IMR-90 (cell line): Measurements from ENCODE around the gene INIP. TPM values are rescaled to one million over a fixed set of nuclear protein-coding genes. Genes with fewer than 3 reads are reported as not detected.

Experiments
- ATAC-seq: fragments of 200-7000 bp; cut with Tn5 transposase; 2 replicates; pipeline ENCODE4 v1.9.1; 2020; ENCODE audit warnings: low read depth, mild to moderate bottlenecking, moderate library complexity
- BruUV-seq: library from RNA; stranded (reverse); fragments of 400-500 nt; replicated peaks from 2 replicates; lab custom pipeline; 2021; lab: Mats Ljungman, UMichigan
- CTCF ChIA-PET: fragments of 300-600 bp; formaldehyde crosslinking; extraction: SDS; loops from one replicate; lab custom pipeline; 2021; ENCODE audit warnings: antibody characterized with exemption; lab: Yijun Ruan, JAX
- POLR2A ChIA-PET: fragments of 300-600 bp; sonication (Branson Sonifier 250); formaldehyde crosslinking; loops from one replicate; lab custom pipeline; 2022; ENCODE audit warnings: antibody characterized with exemption; ENCODE audit not compliant: unreplicated experiment; lab: Charles Lee
- DNase-seq: peaks from one replicate; pipeline ENCODE4 v3.0.0; 2013
- H2AFZ ChIP-seq: replicated peaks from 2 replicates; pipeline ENCODE3; 2013; ENCODE audit warnings: low read length, mild to moderate bottlenecking; ENCODE audit not compliant: poor library complexity
- H2AK5ac ChIP-seq: 2 replicates; pipeline ENCODE4 v1.6.1; 2013; ENCODE audit warnings: low read depth, low read length, inconsistent platforms
- H2AK9ac ChIP-seq: replicated peaks from 2 replicates; pipeline ENCODE3; 2013; ENCODE audit warnings: mild to moderate bottlenecking, low read depth, low read length, moderate library complexity; ENCODE audit not compliant: poor library complexity
- H2BK120ac ChIP-seq: 2 replicates; pipeline ENCODE4 v1.6.1; 2013; ENCODE audit warnings: low read depth, low read length, inconsistent platforms
- H2BK15ac ChIP-seq: 3 replicates; pipeline ENCODE4 v1.6.1; 2013; ENCODE audit warnings: low read depth, low read length, inconsistent platforms
- H2BK20ac ChIP-seq: 2 replicates; pipeline ENCODE4 v1.6.1; 2013; ENCODE audit warnings: low read depth, mild to moderate bottlenecking, inconsistent platforms, low read length, moderate library complexity
- H2BK5ac ChIP-seq: 2 replicates; pipeline ENCODE4 v1.6.1; 2013; ENCODE audit warnings: mild to moderate bottlenecking, low read depth, low read length, inconsistent platforms; ENCODE audit not compliant: poor library complexity, severe bottlenecking
- H3K14ac ChIP-seq: replicated peaks from 2 replicates; pipeline ENCODE4 v1.6.1; 2013; ENCODE audit warnings: low read depth, low read length, inconsistent platforms
- H3K18ac ChIP-seq: 2 replicates; pipeline ENCODE4 v1.6.1; 2013; ENCODE audit warnings: low read depth, low read length, control low read depth
- H3K23ac ChIP-seq: 2 replicates; pipeline ENCODE4 v1.6.1; 2013; ENCODE audit warnings: low read depth, low read length, inconsistent platforms
- H3K27ac ChIP-seq: 2 replicates; pipeline ENCODE4 v1.5.1; 2013; ENCODE audit warnings: mild to moderate bottlenecking, control low read depth, low read length; ENCODE audit not compliant: insufficient read depth
- H3K27me3 ChIP-seq: 2 replicates; pipeline ENCODE4 v1.6.1; 2013; ENCODE audit warnings: low read length; ENCODE audit not compliant: control insufficient read depth, insufficient read depth
- H3K36me3 ChIP-seq: 2 replicates; pipeline ENCODE4 v1.6.1; 2013; ENCODE audit warnings: low read length, mixed read lengths; ENCODE audit not compliant: control insufficient read depth, insufficient read depth
- H3K4ac ChIP-seq: 2 replicates; pipeline ENCODE4 v1.6.1; 2013; ENCODE audit warnings: low read depth, low read length, inconsistent platforms
- H3K4me1 ChIP-seq: 2 replicates; pipeline ENCODE4 v1.6.1; 2013; ENCODE audit warnings: low read length, mixed read lengths; ENCODE audit not compliant: control insufficient read depth, insufficient read depth
- H3K4me2 ChIP-seq: 2 replicates; pipeline ENCODE4 v1.6.1; 2013; ENCODE audit warnings: low read depth, mild to moderate bottlenecking, control low read depth, low read length, moderate library complexity
- H3K4me3 ChIP-seq: 2 replicates; pipeline ENCODE4 v1.5.1; 2013; ENCODE audit warnings: low read depth, mild to moderate bottlenecking, control low read depth, low read length, moderate library complexity; ENCODE audit not compliant: insufficient read depth
- H3K56ac ChIP-seq: 2 replicates; pipeline ENCODE4 v1.6.1; 2013; ENCODE audit warnings: low read length, inconsistent platforms; ENCODE audit not compliant: insufficient read depth; ENCODE audit errors: extremely low read depth
- H3K79me1 ChIP-seq, 2 experiments: 2 replicates each; pipeline ENCODE4 v1.6.1; 2013; ENCODE audit warnings: low read length in 2 of 2, inconsistent platforms in 1 of 2, low read depth in 1 of 2
- H3K9ac ChIP-seq: 2 replicates; pipeline ENCODE4 v1.6.1; 2013; ENCODE audit warnings: low read depth, low read length, control low read depth
- H3K9me1 ChIP-seq: 2 replicates; pipeline ENCODE4 v1.6.1; 2013; ENCODE audit warnings: low read length, inconsistent platforms; ENCODE audit not compliant: insufficient read depth
- H3K9me3 ChIP-seq: 2 replicates; pipeline ENCODE4 v1.6.1; 2013; ENCODE audit warnings: low read length; ENCODE audit not compliant: control insufficient read depth, insufficient read depth
- H4K20me1 ChIP-seq: 2 replicates; pipeline ENCODE4 v1.6.1; 2013; ENCODE audit warnings: low read length, inconsistent platforms; ENCODE audit not compliant: insufficient read depth
- H4K5ac ChIP-seq: 2 replicates; pipeline ENCODE4 v1.6.1; 2013; ENCODE audit warnings: mild to moderate bottlenecking, low read depth, low read length, control low read depth
- H4K8ac ChIP-seq, 2 experiments: 2 replicates each; pipeline ENCODE4 v1.6.1; 2013; ENCODE audit warnings: low read depth in 2 of 2, low read length in 2 of 2, control low read depth in 1 of 2, inconsistent platforms in 1 of 2
- H4K91ac ChIP-seq: 2 replicates; pipeline ENCODE4 v1.6.1; 2013; ENCODE audit warnings: low read depth, low read length, inconsistent platforms; ENCODE audit not compliant: insufficient read depth
- BHLHE40 ChIP-seq: fragments of 150-350 bp; IDR thresholded peaks from 2 replicates; pipeline ENCODE4 v1.6.1; 2016; ENCODE audit warnings: mild to moderate bottlenecking, low read depth, low read length
- CEBPB ChIP-seq: IDR thresholded peaks from 2 replicates; pipeline ENCODE4 v1.6.1; 2012; ENCODE audit warnings: low read depth, low read length, improper control_type of control experiment
- CHD1 ChIP-seq: IDR thresholded peaks from 2 replicates; pipeline ENCODE4 v1.6.1; 2012; ENCODE audit warnings: low read depth, low read length, improper control_type of control experiment
- FOS ChIP-seq: fragments of 150-350 bp; IDR thresholded peaks from 2 replicates; pipeline ENCODE4 v1.6.1; 2016; ENCODE audit warnings: low read depth, low read length
- MAFK ChIP-seq: IDR thresholded peaks from 2 replicates; pipeline ENCODE4 v1.6.1; 2012; ENCODE audit warnings: low read depth, low read length, improper control_type of control experiment
- MAZ ChIP-seq: IDR thresholded peaks from 2 replicates; pipeline ENCODE4 v1.6.1; 2012; ENCODE audit warnings: low read depth, mild to moderate bottlenecking, low read length, improper control_type of control experiment, moderate library complexity, borderline replicate concordance
- MXI1 ChIP-seq: IDR thresholded peaks from 2 replicates; pipeline ENCODE4 v1.6.1; 2012; ENCODE audit warnings: low read depth, mild to moderate bottlenecking, low read length, moderate library complexity, borderline replicate concordance
- NFE2L2 ChIP-seq: fragments of 150-350 bp; IDR thresholded peaks from 2 replicates; pipeline ENCODE4 v1.6.1; 2016; ENCODE audit warnings: low read depth, mild to moderate bottlenecking, low read length
- POLR2A ChIP-seq: IDR thresholded peaks from 2 replicates; pipeline ENCODE4 v1.6.1; 2012; ENCODE audit warnings: mild to moderate bottlenecking, low read depth, low read length
- RAD21 ChIP-seq: IDR thresholded peaks from 2 replicates; pipeline ENCODE4 v1.6.1; 2012; ENCODE audit warnings: low read length, improper control_type of control experiment
- RCOR1 ChIP-seq: IDR thresholded peaks from 2 replicates; pipeline ENCODE4 v1.6.1; 2012; ENCODE audit warnings: mild to moderate bottlenecking, low read length, improper control_type of control experiment; ENCODE audit not compliant: insufficient replicate concordance
- RFX5 ChIP-seq: IDR thresholded peaks from 2 replicates; pipeline ENCODE4 v1.8.0; 2012; ENCODE audit warnings: low read depth, mild to moderate bottlenecking, low read length, moderate library complexity
- SMC3 ChIP-seq: fragments of 150-350 bp; IDR thresholded peaks from 2 replicates; pipeline ENCODE4 v1.6.1; 2016; ENCODE audit warnings: low read depth, mild to moderate bottlenecking, antibody characterized with exemption, low read length, moderate library complexity
- WGBS, 2 experiments: methylation state at CpG; one replicate each; pipeline versions ENCODE4 v1.1.5 to v1.1.7; 2013; ENCODE audit warnings: missing lambda C conversion rate in 2 of 2; ENCODE audit not compliant: insufficient read length in 1 of 2; ENCODE audit errors: extremely low coverage in 2 of 2; 5-methylcytosine and 5-hydroxymethylcytosine counted together
- dilution Hi-C: fragments of 300-500 bp; cut with HindIII; formaldehyde crosslinking; loops from one replicate; pipeline ENCODE4 v1.14.3; 2018; ENCODE audit warnings: low sequenced_read_pairs; ENCODE audit not compliant: unreplicated experiment
- in situ Hi-C: fragments of 300-500 bp; cut with MboI; formaldehyde crosslinking; loops from 3 replicates; pipeline ENCODE4 v1.14.3; 2019; ENCODE audit warnings: low sequenced_read_pairs, inconsistent platforms, mixed read lengths
- intact Hi-C: fragments of 100-400 bp; cut with micrococcal nuclease; formaldehyde crosslinking; loops from 2 replicates; pipeline ENCODE4 v1.10.0; 2022
- polyA plus RNA-seq, 3 experiments: library from polyadenylated mRNA; depleted of rRNA; stranded (reverse); fragments of >200 nt; gene quantifications; 2 replicates each; pipeline ENCODE4 v1.2.3, GENCODE V29; 2012; ENCODE audit warnings: low replicate concordance in 1 of 3
- total RNA-seq: library from RNA; depleted of rRNA; stranded (reverse); fragments of >200 nt; gene quantifications from 2 replicates; pipeline ENCODE4 v1.2.3, GENCODE V29; 2012
- TF ChIP-seq, protein P1 (sequence below): fragments of 150-350 bp; IDR thresholded peaks from 2 replicates; pipeline ENCODE4 v1.6.1; 2016; ENCODE audit warnings: low read depth, mild to moderate bottlenecking, low read length, moderate library complexity, borderline replicate concordance
- TF ChIP-seq, protein P2 (sequence below): fragments of 150-350 bp; IDR thresholded peaks from 2 replicates; pipeline ENCODE4 v1.6.1; 2017; ENCODE audit warnings: mild to moderate bottlenecking, antibody characterized with exemption, low read length, low read depth
- TF ChIP-seq, protein P3 (sequence below): conservative IDR thresholded peaks from 2 replicates; pipeline ENCODE4 v1.5.1; 2012; ENCODE audit warnings: mild to moderate bottlenecking, low read depth, low read length, improper control_type of control experiment

INIP gene
- total and polyA plus RNA-seq, 2 of the 4 experiments (the other 2 are of a cell fraction) = 11.1 to 15.4 TPM

DNA sequence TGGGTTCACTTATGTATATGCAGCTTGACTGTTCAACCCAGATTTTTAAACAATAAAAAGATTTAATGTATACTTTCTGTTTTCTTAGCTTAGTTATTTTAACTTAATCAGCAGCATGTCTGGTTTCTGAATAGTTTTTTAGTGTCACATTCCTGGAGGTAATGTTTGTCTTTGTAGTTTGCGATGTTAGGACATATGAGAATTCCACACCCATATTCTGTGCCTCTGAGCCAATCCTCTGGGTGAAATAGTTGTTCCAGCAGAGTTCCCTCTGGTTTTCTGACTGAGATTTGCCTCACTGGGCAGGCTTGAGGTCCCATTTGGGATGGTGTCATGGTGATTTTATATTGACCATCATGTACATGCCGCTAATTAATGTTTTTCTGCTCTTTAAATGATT, 48.6 kb downstream of the INIP start:
- no CpG with 5 or more reads among the region's 2 CpGs for WGBS, 2 experiments
- TF ChIP-seq RFX5 = no peak
- no peak for TF ChIP-seq CHD1
- TF ChIP-seq FOS = no peak
- TF ChIP-seq, protein P1, sequence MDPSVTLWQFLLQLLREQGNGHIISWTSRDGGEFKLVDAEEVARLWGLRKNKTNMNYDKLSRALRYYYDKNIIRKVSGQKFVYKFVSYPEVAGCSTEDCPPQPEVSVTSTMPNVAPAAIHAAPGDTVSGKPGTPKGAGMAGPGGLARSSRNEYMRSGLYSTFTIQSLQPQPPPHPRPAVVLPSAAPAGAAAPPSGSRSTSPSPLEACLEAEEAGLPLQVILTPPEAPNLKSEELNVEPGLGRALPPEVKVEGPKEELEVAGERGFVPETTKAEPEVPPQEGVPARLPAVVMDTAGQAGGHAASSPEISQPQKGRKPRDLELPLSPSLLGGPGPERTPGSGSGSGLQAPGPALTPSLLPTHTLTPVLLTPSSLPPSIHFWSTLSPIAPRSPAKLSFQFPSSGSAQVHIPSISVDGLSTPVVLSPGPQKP = no peak
- no peak for TF ChIP-seq RCOR1
- no peak for TF ChIP-seq NFE2L2
- TF ChIP-seq, protein P2, sequence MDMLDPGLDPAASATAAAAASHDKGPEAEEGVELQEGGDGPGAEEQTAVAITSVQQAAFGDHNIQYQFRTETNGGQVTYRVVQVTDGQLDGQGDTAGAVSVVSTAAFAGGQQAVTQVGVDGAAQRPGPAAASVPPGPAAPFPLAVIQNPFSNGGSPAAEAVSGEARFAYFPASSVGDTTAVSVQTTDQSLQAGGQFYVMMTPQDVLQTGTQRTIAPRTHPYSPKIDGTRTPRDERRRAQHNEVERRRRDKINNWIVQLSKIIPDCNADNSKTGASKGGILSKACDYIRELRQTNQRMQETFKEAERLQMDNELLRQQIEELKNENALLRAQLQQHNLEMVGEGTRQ = no peak
- no peak for TF ChIP-seq MAFK
- TF ChIP-seq SMC3 = no peak
- no peak for TF ChIP-seq MAZ
- TF ChIP-seq POLR2A = no peak
- no peak for TF ChIP-seq BHLHE40
- no peak for TF ChIP-seq CEBPB
- TF ChIP-seq MXI1 = no peak
- TF ChIP-seq, protein P3, sequence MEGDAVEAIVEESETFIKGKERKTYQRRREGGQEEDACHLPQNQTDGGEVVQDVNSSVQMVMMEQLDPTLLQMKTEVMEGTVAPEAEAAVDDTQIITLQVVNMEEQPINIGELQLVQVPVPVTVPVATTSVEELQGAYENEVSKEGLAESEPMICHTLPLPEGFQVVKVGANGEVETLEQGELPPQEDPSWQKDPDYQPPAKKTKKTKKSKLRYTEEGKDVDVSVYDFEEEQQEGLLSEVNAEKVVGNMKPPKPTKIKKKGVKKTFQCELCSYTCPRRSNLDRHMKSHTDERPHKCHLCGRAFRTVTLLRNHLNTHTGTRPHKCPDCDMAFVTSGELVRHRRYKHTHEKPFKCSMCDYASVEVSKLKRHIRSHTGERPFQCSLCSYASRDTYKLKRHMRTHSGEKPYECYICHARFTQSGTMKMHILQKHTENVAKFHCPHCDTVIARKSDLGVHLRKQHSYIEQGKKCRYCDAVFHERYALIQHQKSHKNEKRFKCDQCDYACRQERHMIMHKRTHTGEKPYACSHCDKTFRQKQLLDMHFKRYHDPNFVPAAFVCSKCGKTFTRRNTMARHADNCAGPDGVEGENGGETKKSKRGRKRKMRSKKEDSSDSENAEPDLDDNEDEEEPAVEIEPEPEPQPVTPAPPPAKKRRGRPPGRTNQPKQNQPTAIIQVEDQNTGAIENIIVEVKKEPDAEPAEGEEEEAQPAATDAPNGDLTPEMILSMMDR = no peak
- no peak for TF ChIP-seq RAD21
- no peak overlapping the region for H3K27ac ChIP-seq
- H3K36me3 ChIP-seq = no peaks in the 10 kb centered on the region
- no peaks in the 10 kb centered on the region for H4K20me1 ChIP-seq
- ATAC-seq (no peak), DNase-seq (no peak)
- H3K9ac ChIP-seq = no peak overlapping the region
- H4K91ac ChIP-seq = no peak overlapping the region
- CTCF ChIA-PET = interaction anchor here (0.6 to 0.8 kb wide), 3 partner anchors 22 to 1313 kb away, joined by 3 to 5 read pairs (median 4); no protein-coding TSS in a partner anchor
- no peaks in the 10 kb centered on the region for H3K9me1 ChIP-seq
- no peaks in the 10 kb centered on the region for H3K9me3 ChIP-seq
- no peak overlapping the region for H2AK5ac ChIP-seq
- no peak overlapping the region for H3K4ac ChIP-seq
- no peaks in the 10 kb centered on the region for H3K79me1 ChIP-seq
- no peak overlapping the region for H2BK20ac ChIP-seq
- H3K56ac ChIP-seq = no peak overlapping the region
- POLR2A ChIA-PET = interaction anchor here (0.5 kb wide), 1 partner anchor 15 kb away, joined by 5 read pairs; no protein-coding TSS in a partner anchor
- no peak overlapping the region for H3K4me2 ChIP-seq
- no peaks in the 10 kb centered on the region; the same call in 1 of the 2 replicates for H3K27me3 ChIP-seq
- H3K14ac ChIP-seq = no peak overlapping the region
- H3K4me3 ChIP-seq = no peak overlapping the region
- H2BK120ac ChIP-seq = no peak overlapping the region
- no peak overlapping the region for H4K8ac ChIP-seq
- in situ Hi-C loops (no loop called here), intact Hi-C loops (loop anchor here (5.0 kb wide), 1 partner anchor 323 kb away; no protein-coding TSS in a partner anchor), dilution Hi-C loops (no loop called here)
- no peak overlapping the region for H2BK5ac ChIP-seq
- no peak overlapping the region for H4K5ac ChIP-seq
- no TSS peak for BruUV-seq
- no peak overlapping the region for H2AK9ac ChIP-seq
- H3K4me1 ChIP-seq = no peaks in the 10 kb centered on the region
- no peak overlapping the region for H2BK15ac ChIP-seq
- H3K18ac ChIP-seq = no peak overlapping the region
- no peak overlapping the region for H2AFZ ChIP-seq
- no peak overlapping the region for H3K23ac ChIP-seq
